Measurements from ENCODE around the gene ERCC6L2. TPM values are rescaled to one million over a fixed set of nuclear protein-coding genes. Genes with fewer than 3 reads are reported as not detected.
A peak's percentile ranks its signal among the peaks of the same experiment; 100 is the strongest.

ERCC6L2 gene
- polyA plus RNA-seq, 4 donors = 4.9 to 27.5 (median 9.3) TPM

DNA sequence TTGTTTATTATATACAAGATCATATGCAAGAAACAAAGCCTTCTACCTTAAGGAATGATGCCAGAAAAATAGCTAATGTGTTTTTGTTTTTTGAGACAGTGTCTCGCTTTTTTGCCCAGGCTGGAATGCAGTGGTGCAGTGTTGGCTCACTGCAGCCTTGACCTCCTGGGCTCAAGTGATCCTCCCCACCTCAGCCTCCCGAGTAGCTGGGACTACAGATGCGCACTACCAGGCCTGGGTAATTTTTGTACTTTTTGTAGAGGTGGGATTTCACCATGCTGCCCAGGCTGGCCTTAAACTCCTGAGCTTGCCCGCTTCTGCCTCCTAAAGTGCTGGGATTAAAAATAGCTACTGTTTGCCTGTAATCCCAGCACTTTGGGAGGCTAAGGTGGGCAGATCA is 15.1 kb downstream of the ERCC6L2 start:
- Histone ChIP-seq H3K27ac (ENCODE audit: low read depth in 1 of 3, low read length in 2 of 3) (no peak overlapping the region), H3K9me3 (ENCODE audit: control insufficient read depth in 2 of 2, insufficient read depth in 1 of 2, low read depth in 1 of 2, low read length in 1 of 2) (peaks cover 0 to 5% of the 10 kb centered on the region in 2 donors), H3K4me1 (ENCODE audit: control insufficient read depth in 3 of 3, insufficient read depth in 2 of 3, low read depth in 1 of 3, low read length in 2 of 3) (no peaks in the 10 kb centered on the region), H3K36me3 (ENCODE audit: control insufficient read depth in 3 of 3, insufficient read depth in 2 of 3, low read depth in 1 of 3, low read length in 3 of 3) (peaks cover 0 to 16% (median under 1%) of the 10 kb centered on the region in 3 donors), H3K27me3 (ENCODE audit: control insufficient read depth in 3 of 3, insufficient read depth in 3 of 3, low read length in 3 of 3) (no peaks in the 10 kb centered on the region), H3K4me3 (ENCODE audit: low read depth in 1 of 3, low read length in 3 of 3) (no peak overlapping the region)
- no peak for FAIRE-seq
- 98 to 99% (median 99%) methylated on average over 4 of the region's 4 CpGs for WGBS, 3 donors
- DNase-seq = no peak

DNA sequence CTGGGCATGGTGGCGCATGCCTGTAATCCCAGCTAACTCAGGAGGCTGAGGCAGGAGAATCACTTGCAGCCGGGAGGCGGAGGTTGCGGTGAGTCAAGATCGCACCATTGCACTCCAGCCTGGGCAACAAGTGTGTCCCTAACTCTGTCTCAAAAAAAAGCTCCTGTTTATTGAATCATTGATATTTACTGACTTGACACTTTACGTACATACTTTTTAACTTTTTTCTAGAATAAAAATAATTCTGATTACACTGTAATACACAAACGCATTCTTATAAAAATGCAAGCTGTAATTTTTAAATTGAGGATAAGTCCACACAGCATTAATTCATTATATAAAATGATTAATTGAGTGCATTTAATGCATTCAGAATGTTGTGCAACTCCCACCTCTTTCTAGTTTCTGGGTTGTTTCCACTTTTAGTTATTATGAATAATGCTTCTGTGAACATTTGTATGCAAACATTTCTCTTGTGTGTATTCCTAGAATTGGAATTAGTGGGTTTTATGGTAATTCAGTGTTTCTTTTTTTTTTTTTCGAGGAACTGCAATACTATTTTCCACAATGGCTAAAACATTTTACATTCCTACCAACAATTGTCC is 15.7 kb downstream of the ERCC6L2 start:
- peaks cover 0 to 5% of the 10 kb centered on the region in 2 donors for H3K9me3 ChIP-seq (ENCODE audit: control insufficient read depth in 2 of 2, insufficient read depth in 1 of 2, low read depth in 1 of 2, low read length in 1 of 2)
- no peak for FAIRE-seq
- 93 to 99% (median 98%) methylated on average over 8 of the region's 8 CpGs for WGBS, 3 donors

DNA sequence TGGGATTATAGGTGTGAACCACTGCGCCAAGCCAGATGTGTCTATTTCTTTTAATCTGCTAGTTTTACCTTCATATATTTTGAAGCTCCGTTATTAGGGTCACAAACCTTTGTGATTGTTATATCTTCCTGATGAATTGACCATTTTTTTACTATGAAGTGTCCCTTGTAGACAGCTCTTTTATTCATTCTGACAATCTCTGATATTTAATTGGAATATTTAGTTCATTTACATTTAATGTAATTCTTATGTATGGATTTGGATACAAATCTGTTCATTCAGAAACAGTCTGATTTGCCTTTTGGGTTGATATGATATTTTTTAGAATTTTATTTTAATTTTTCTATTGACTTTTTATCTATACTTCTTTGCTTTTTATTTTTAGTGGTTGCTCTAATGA is 17.2 kb downstream of the ERCC6L2 start:
- FAIRE-seq (no peak), DNase-seq (no peak)
- Histone ChIP-seq H3K36me3 (ENCODE audit: control insufficient read depth in 3 of 3, insufficient read depth in 2 of 3, low read depth in 1 of 3, low read length in 3 of 3) (peaks cover 0 to 11% (median 0%) of the 10 kb centered on the region in 3 donors), H3K4me3 (ENCODE audit: low read depth in 1 of 3, low read length in 3 of 3) (no peak overlapping the region), H3K4me1 (ENCODE audit: control insufficient read depth in 3 of 3, insufficient read depth in 2 of 3, low read depth in 1 of 3, low read length in 2 of 3) (peaks cover 0 to 4% (median 0%) of the 10 kb centered on the region in 3 donors), H3K27me3 (ENCODE audit: control insufficient read depth in 3 of 3, insufficient read depth in 3 of 3, low read length in 3 of 3) (no peaks in the 10 kb centered on the region), H3K27ac (ENCODE audit: low read depth in 1 of 3, low read length in 2 of 3) (no peak overlapping the region), H3K9me3 (ENCODE audit: control insufficient read depth in 2 of 2, insufficient read depth in 1 of 2, low read depth in 1 of 2, low read length in 1 of 2) (peaks cover 0 to 8% of the 10 kb centered on the region in 2 donors)
- WGBS, 3 donors = 97 to 99% (median 98%) methylated on average over 2 of the region's 2 CpGs

More for the DNA sequence above, 15.7 kb downstream of the ERCC6L2 start:
- H3K4me1 ChIP-seq (ENCODE audit: control insufficient read depth in 3 of 3, insufficient read depth in 2 of 3, low read depth in 1 of 3, low read length in 2 of 3) = no peaks in the 10 kb centered on the region
- no peak overlapping the region for H3K27ac ChIP-seq (ENCODE audit: low read depth in 1 of 3, low read length in 2 of 3)
- no peak for DNase-seq
- H3K27me3 ChIP-seq (ENCODE audit: control insufficient read depth in 3 of 3, insufficient read depth in 3 of 3, low read length in 3 of 3) = no peaks in the 10 kb centered on the region
- peaks cover 0 to 12% (median 0%) of the 10 kb centered on the region in 3 donors for H3K36me3 ChIP-seq (ENCODE audit: control insufficient read depth in 3 of 3, insufficient read depth in 2 of 3, low read depth in 1 of 3, low read length in 3 of 3)
- H3K4me3 ChIP-seq (ENCODE audit: low read depth in 1 of 3, low read length in 3 of 3) = no peak overlapping the region

DNA sequence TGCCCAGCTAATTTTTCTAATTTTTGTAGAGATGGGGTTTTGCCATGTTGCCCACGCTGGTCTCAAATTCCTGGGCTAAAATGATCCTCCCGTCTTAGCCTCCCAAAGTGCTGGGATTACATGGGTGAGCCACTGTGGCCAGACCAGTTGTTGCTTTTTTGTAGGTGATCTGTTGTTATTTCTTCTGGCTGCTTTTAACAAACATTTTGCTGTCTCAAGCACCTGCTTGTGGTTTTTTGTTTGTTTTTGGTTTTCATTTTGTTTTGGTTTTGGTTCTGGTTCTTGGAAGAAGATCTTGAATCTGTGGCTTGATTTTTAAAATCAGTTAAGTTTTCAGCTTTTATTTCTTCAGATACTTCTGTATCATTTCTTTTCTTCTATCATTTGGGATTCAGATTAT is 21.1 kb downstream of the ERCC6L2 start:
- H3K4me3 ChIP-seq (ENCODE audit: low read depth in 1 of 3, low read length in 3 of 3) = no peak overlapping the region
- H3K36me3 ChIP-seq (ENCODE audit: control insufficient read depth in 3 of 3, insufficient read depth in 2 of 3, low read depth in 1 of 3, low read length in 3 of 3) = peaks cover 0 to 16% (median 0%) of the 10 kb centered on the region in 3 donors
- WGBS, 3 donors = 90 to 100% (median 93%) methylated on average over 2 of the region's 2 CpGs
- peak overlapping the region in 1 of 3 donors; percentile 44 for H3K27ac ChIP-seq (ENCODE audit: low read depth in 1 of 3, low read length in 2 of 3)
- H3K4me1 ChIP-seq (ENCODE audit: control insufficient read depth in 3 of 3, insufficient read depth in 2 of 3, low read depth in 1 of 3, low read length in 2 of 3) = peaks cover 0 to 4% (median 0%) of the 10 kb centered on the region in 3 donors
- H3K27me3 ChIP-seq (ENCODE audit: control insufficient read depth in 3 of 3, insufficient read depth in 3 of 3, low read length in 3 of 3) = no peaks in the 10 kb centered on the region
- DNase-seq (no peak), FAIRE-seq (peak; percentile 47)
- peaks cover 0 to 8% of the 10 kb centered on the region in 2 donors for H3K9me3 ChIP-seq (ENCODE audit: control insufficient read depth in 2 of 2, insufficient read depth in 1 of 2, low read depth in 1 of 2, low read length in 1 of 2)

DNA sequence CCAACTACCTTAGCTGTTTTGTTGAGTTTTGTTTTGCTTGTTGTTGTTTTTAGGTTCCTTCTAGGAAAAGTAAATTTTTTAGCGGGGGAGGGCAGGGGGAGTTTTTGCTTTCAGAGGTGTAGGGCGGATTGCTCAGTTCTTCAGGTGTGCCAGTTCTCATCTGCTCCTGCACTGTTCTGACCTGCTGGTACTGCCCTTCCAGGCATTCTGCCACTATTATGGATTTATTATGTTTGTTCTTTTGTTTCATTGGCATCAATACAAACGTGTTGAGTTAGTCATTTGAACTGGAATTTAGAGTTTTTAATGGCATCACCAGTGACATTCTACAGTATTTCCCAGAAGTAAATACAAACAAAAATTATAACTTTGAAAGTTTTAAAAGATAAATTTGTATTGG is 26.0 kb downstream of the ERCC6L2 start:
- peaks cover 0 to 1% (median 0%) of the 10 kb centered on the region in 3 donors for H3K4me1 ChIP-seq (ENCODE audit: control insufficient read depth in 3 of 3, insufficient read depth in 2 of 3, low read depth in 1 of 3, low read length in 2 of 3)
- FAIRE-seq (no peak), DNase-seq (peak in 1 of 2 donors; percentile 55)
- H3K27ac ChIP-seq (ENCODE audit: low read depth in 1 of 3, low read length in 2 of 3) = no peak overlapping the region
- no peak overlapping the region for H3K4me3 ChIP-seq (ENCODE audit: low read depth in 1 of 3, low read length in 3 of 3)
- peaks cover 0 to 10% (median 0%) of the 10 kb centered on the region in 3 donors for H3K36me3 ChIP-seq (ENCODE audit: control insufficient read depth in 3 of 3, insufficient read depth in 2 of 3, low read depth in 1 of 3, low read length in 3 of 3)
- peaks cover 0 to 3% of the 10 kb centered on the region in 2 donors for H3K9me3 ChIP-seq (ENCODE audit: control insufficient read depth in 2 of 2, insufficient read depth in 1 of 2, low read depth in 1 of 2, low read length in 1 of 2)
- 14 to 58% (median 26%) methylated on average over 3 of the region's 3 CpGs for WGBS, 3 donors
- no peaks in the 10 kb centered on the region for H3K27me3 ChIP-seq (ENCODE audit: control insufficient read depth in 3 of 3, insufficient read depth in 3 of 3, low read length in 3 of 3)

DNA sequence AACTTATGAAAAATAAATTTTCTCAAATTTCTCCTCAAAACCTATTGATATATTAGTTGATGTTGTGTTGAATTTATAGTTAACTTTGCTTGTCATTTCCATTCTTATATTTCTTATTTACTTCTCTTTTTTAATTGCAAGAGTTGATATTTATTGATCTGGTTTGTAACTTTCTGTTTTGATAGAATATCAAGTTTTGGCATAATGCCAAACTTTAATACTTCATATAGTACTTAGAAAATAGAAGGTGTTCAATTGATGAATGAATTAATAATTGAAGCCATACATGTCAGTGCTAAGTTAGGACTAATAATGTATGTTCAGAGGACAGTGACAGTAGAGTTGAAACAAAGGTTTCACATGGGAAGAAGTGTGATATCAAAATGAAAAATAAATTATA is 27.9 kb downstream of the ERCC6L2 start:
- Histone ChIP-seq H3K4me3 (ENCODE audit: low read depth in 1 of 3, low read length in 3 of 3) (no peak overlapping the region), H3K36me3 (ENCODE audit: control insufficient read depth in 3 of 3, insufficient read depth in 2 of 3, low read depth in 1 of 3, low read length in 3 of 3) (peaks cover 0 to 12% (median 2%) of the 10 kb centered on the region in 3 donors), H3K27me3 (ENCODE audit: control insufficient read depth in 3 of 3, insufficient read depth in 3 of 3, low read length in 3 of 3) (no peaks in the 10 kb centered on the region), H3K9me3 (ENCODE audit: control insufficient read depth in 2 of 2, insufficient read depth in 1 of 2, low read depth in 1 of 2, low read length in 1 of 2) (peaks cover 0 to 2% of the 10 kb centered on the region in 2 donors), H3K27ac (ENCODE audit: low read depth in 1 of 3, low read length in 2 of 3) (no peak overlapping the region), H3K4me1 (ENCODE audit: control insufficient read depth in 3 of 3, insufficient read depth in 2 of 3, low read depth in 1 of 3, low read length in 2 of 3) (no peaks in the 10 kb centered on the region)
- FAIRE-seq (peak; percentile 57), DNase-seq (no peak)

DNA sequence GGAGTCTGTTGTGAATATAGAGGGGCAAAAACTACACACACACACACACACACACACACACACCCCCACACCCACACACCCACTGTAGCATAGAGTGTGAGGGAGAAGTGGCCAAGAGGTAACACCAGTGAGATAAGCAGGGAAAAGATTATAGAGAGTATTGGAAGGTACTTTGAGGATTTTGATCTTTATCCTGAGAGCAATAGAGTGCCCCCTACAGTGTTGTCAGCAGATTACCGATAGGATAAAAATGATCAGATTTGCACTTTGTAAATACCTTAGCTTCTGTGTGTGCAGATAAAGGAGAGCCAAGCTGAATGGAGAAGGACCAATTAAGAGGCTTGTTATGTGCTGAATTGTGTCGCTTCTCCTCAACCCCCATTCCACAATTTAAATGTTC is 32.3 kb downstream of the ERCC6L2 start:
- peaks cover 0 to 2% of the 10 kb centered on the region in 2 donors for H3K9me3 ChIP-seq (ENCODE audit: control insufficient read depth in 2 of 2, insufficient read depth in 1 of 2, low read depth in 1 of 2, low read length in 1 of 2)
- FAIRE-seq (no peak), DNase-seq (no peak)
- no peak overlapping the region for H3K4me3 ChIP-seq (ENCODE audit: low read depth in 1 of 3, low read length in 3 of 3)
- H3K4me1 ChIP-seq (ENCODE audit: control insufficient read depth in 3 of 3, insufficient read depth in 2 of 3, low read depth in 1 of 3, low read length in 2 of 3) = no peaks in the 10 kb centered on the region
- peaks cover 2% of the 10 kb centered on the region in 3 donors for H3K36me3 ChIP-seq (ENCODE audit: control insufficient read depth in 3 of 3, insufficient read depth in 2 of 3, low read depth in 1 of 3, low read length in 3 of 3)
- WGBS, 3 donors = 76 to 93% (median 83%) methylated on average over 2 of the region's 2 CpGs
- H3K27me3 ChIP-seq (ENCODE audit: control insufficient read depth in 3 of 3, insufficient read depth in 3 of 3, low read length in 3 of 3) = no peaks in the 10 kb centered on the region
- no peak overlapping the region for H3K27ac ChIP-seq (ENCODE audit: low read depth in 1 of 3, low read length in 2 of 3)

DNA sequence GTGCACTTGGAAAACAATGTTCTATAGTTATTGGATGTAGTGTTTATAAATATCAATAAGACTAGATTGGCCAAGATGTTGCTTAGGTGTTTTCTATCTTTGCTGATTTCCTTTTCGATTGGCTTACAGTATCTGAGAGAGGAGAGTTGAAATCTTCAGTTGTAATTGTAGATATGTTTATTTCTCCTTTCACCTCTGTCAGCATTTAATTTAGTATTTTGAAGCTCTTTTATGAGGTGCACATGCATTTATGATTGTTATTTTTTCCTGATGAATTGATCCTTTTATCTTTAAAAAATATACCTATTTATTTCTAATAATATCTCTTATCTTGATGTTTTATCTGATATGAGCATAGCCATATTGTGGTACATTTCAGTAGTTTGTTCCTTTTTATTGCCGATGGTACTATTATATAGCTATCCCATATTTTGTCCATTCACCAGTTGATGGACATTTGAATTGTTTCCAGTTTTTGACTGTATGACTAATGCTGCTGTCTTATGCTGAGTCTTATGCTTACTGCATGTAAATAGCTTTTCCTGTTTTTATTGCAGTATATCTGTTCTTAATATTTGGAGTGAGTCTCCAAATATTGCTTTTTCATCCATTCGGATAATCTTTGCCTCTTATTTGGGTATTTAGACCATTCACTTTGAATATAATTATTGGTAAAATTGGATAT is 34.7 kb downstream of the ERCC6L2 start:
- Histone ChIP-seq H3K27me3 (ENCODE audit: control insufficient read depth in 3 of 3, insufficient read depth in 3 of 3, low read length in 3 of 3) (no peaks in the 10 kb centered on the region), H3K4me3 (ENCODE audit: low read depth in 1 of 3, low read length in 3 of 3) (no peak overlapping the region), H3K9me3 (ENCODE audit: control insufficient read depth in 2 of 2, insufficient read depth in 1 of 2, low read depth in 1 of 2, low read length in 1 of 2) (peaks cover 0 to 2% of the 10 kb centered on the region in 2 donors), H3K4me1 (ENCODE audit: control insufficient read depth in 3 of 3, insufficient read depth in 2 of 3, low read depth in 1 of 3, low read length in 2 of 3) (no peaks in the 10 kb centered on the region), H3K36me3 (ENCODE audit: control insufficient read depth in 3 of 3, insufficient read depth in 2 of 3, low read depth in 1 of 3, low read length in 3 of 3) (peaks cover 2% of the 10 kb centered on the region in 3 donors), H3K27ac (ENCODE audit: low read depth in 1 of 3, low read length in 2 of 3) (no peak overlapping the region)
- FAIRE-seq = no peak
- WGBS, 3 donors = 94 to 96% (median 94%) methylated on average over 3 of the region's 3 CpGs
- no peak for DNase-seq
